GM21825 (cell line): ENCODE results near the gene PRKG1.
A peak's percentile ranks its signal among the peaks of the same experiment; 100 is the strongest.
"Not testable (repeated sequence)": the region's sequence is repeated elsewhere in the genome, so short reads cannot be mapped to it uniquely, and the experiment has no call there.

Experiments used
- ATAC-seq: cut with Tn5 transposase; IDR thresholded peaks from one replicate; pipeline ENCODE4 v1.9.1; 2021; ENCODE audit warnings: mild to moderate bottlenecking, moderate library complexity; ENCODE audit not compliant: unreplicated experiment

Gene PRKG1

DNA sequence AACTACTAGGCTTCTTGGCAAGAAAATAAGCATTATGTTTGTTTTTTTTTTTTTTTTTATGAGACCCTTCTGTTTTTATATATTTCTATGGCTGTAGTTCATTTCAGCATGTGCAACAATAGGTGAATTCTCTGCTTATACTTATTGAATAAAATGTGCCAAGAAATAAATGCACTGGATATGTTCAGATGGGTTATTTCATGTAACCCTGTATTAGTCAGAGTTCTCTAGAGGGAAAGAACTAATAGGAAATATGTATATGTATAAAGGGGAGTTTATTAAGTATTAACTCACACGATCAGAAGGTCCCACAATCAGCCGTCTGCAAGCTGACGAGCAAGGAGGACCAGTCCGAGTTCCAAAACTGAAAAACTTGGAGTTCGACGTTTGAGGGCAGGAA, 332.3 kb downstream of the PRKG1 start:
- ATAC-seq = no peak

GRCh38 chr10:51416494-51416893, 342.2 kb downstream of the PRKG1 start:
- no peak for ATAC-seq

DNA sequence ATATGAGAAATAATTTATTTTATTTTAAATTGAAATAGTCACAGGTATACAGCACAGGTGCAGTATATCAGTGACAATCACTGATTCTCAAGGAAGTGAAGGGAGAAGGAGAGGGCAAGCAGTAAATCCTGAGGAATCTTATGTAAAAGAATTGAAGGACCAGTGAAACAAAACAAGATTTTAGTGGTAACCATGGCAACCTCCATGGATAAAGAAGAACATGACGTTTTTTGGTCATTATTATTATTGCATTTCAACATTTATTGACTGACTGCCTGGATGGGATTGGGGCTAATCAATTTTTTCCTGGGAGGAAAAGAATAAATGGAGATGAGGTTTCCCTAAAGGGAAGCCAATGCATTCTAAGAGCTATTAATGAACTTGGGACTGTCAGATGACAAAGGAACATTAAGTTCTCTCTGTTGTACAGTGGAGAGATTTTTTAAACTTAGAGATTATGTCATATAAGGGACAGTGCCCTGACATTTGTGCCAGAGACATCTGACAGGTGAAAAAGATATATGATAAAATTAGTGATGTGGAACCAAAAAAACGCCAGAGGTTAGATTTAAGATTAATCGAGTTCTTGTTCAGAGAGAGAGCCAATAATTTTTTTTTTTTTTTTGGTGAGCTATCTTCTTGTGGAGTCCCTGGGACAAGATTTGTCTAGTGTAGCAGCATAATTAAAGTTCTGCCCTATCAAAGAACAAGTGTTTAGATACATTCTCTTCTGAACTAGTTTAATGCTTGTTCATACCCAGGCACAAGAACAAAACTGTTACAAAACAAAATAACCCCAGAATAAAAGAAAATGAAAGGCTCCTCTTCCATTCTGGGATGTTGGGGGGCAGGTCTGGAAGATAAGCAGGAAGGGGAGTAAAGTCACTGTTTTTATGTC, 345.2 kb downstream of the PRKG1 start:
- ATAC-seq = no peak

GRCh38 chr10:51421853-51422252, 347.6 kb downstream of the PRKG1 start:
- no peak for ATAC-seq

DNA sequence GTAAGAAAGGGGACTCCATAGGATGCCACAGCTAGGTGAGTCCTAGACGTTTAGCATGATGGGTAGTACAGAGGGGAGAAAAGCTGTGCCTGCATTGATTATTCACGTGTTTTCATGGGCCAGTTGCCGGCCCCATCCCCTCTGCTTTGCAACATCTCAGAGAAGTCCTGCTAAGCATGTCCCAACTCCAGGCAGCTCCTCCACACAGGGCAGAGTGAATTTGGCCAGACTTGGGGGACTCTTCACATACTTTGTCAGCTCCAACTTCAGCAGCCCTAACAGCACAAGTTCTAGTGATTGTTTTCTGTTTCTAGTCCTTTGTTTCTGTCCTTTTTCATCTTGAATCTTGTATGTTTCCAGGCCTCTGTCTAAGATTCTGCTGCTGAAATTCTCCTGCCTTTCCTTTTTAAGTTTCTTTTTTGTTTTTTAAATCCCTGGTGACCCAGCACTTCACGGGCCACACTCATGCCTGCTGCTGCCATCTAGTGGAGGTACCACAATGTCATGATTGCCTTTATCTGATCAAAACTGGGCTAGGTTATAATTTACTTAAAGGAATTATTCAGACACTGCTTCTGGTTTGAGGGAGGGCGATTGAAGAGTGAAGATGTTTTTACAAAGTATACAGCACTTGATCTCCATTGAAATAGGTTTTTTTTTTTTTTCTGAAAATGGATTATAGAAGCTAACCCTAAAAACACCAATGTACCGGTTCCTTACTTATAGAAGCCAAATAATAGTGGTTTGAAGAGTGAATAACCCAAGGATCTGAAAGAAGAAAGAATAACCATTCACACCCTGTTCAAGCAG, 348.2 kb downstream of the PRKG1 start:
- ATAC-seq = peak; percentile 79

GRCh38 chr10:51423121-51423452, 348.8 kb downstream of the PRKG1 start:
- ATAC-seq = no peak

GRCh38 chr10:51425431-51425830, 351.1 kb downstream of the PRKG1 start:
- ATAC-seq = no peak

GRCh38 chr10:51427758-51428157, 353.5 kb downstream of the PRKG1 start:
- ATAC-seq = no peak

DNA sequence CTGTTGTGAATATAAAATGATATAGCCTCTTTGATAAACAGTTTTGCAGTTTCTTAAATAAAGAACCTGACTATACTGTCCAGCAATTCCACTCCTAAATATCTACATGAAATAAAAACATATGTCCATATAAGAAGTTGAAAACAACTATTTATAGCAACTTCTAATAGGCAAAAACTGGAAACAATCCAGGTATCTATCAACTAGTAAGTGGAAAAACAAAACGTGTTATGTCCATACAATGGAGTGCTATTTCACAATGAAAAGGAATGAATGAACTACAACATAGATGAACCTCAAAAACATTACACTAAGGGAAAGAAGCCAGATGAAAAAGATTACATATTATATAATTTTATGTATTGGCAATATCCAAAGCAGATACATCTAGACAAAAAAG, 356.2 kb downstream of the PRKG1 start:
- ATAC-seq = no peak

DNA sequence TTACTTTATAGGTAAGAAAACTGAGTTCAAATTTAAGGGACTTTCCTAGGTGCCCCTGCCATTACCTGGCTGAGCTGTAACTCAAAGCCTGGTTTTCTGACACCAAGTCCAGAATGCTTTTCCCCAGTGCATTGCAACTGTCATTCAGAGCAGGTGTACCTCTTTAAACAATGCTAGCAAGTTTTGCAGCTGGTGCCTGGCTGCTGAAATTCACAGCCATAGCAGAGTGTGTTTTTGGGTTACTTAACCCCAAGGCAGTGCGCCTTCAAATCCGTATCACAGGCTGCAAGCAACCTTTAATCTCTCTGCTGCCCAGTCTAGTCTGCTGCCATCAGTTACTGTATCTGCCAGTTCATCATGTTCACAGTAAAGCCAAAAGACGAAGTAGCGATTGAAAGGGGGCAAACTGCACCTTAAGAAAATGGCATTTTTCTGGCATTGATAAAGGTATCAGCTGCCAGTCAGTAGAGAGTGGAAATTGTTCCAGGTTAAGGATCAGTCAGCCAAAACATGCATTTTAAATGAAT, 359.7 kb downstream of the PRKG1 start:
- ATAC-seq = no peak

DNA sequence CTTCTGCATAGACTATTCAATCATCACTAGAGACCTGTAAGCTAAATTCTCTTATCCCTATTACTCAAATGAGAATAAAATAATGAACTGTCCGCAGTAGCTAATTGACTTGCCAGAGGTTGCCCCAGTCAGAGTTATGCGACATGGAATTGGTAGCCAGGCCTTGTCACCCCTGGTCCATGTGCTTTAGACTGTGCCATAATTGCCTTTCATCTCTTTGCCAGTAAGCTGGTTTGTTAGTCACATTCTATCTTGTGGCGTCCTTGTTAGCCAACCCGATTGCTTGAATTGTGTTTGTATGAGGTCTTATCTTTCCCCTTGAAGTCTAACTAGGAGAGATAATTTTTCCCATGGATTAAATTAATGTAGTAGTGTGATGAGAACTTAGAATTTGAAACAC, 362.5 kb downstream of the PRKG1 start:
- ATAC-seq = no peak

DNA sequence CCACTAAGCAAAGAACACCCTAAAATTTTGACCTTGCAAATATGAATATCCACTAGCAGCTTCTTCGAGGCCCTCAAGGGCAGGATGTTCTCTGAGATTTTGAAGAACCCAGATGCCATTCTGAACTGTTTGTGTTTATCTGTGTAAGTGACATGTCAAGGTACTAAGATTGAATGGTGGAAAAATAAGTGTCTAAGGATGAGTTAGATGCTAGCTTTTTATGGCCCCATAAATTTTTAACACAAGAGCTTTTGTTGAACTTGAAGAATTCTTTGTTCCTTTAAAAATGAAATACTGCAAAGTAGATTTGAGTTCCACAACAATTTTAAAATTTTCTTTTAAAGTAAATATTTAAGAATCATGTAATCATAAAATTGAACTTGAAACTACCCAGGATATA, 365.4 kb downstream of the PRKG1 start:
- no peak for ATAC-seq

- no peak for ATAC-seq
These were observed 371.3 kb downstream of the PRKG1 start for GRCh38 chr10:51445588-51445987.

GRCh38 chr10:51447119-51447518, 372.8 kb downstream of the PRKG1 start:
- no peak for ATAC-seq

DNA sequence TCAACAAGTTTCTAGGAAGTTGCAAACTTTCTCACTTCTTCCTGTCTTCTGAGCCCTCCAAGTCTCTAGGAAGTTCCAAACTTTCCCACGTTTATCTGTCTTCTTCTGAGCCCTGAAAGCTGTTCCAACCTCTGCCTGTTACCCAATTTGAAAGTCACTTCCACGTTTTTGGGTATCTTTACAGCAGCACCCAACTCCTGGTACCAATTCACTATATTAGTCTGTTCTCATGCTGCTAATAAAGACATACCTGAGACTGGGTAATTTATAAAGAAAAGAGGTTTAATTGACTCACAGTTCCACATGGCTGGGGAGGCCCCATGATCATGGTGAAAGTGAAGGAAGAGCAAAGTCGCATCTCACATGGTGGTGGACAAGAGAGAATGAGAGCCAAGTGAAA, 381.5 kb downstream of the PRKG1 start:
- ATAC-seq = not testable (repeated sequence)

GRCh38 chr10:51459476-51459875, 385.2 kb downstream of the PRKG1 start:
- ATAC-seq = no peak

DNA sequence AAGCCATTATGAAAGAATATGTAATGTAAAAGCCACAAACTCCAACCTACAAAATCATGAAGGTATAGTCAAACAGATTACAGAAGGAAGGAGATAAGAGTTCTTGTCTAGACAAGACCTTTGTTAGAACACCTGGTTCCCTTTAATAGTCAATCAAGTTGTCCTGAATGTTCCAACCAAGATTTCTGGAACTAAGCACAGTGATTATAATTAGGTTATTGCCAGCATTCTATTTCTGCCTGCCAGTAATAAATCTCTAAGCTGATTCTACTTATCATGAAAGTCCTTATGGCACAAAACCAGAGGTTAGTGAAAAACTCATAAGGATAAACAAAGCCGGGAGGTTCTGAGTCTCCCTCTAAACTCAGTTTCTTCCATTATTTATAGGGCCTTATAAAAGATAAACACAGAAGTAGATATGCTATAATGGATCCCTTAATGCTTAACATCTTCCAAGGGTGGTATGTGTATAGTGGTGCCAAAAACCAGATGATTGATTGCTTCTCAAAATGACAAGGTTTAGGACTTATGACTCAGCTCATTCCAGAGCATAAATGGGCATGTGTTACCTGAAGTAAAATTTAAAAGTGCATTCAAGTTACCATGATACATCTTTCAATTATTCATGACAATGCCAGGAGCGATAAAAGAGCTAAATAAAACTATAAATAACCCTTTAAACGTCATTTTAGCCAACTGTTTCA, 387.9 kb downstream of the PRKG1 start:
- ATAC-seq = no peak

DNA sequence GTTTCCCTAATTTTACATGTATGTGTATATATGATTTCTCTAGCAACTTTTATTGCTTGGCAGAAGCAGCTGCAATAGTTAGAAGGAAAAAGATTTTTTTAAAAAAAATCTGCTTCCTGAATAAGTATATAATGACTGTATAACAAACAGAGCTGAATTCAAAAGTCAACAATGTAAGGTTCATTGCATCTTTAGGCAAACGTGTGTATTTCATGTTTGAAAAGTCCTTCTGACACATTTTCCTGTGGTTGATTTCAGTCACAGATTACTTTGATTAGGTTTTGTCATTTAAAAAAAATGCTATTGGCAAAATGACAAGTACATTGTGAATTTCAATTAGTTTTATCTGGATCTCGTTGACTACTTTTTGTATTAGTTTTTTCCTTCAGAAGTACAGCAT, 394.1 kb downstream of the PRKG1 start:
- ATAC-seq = no peak

GRCh38 chr10:51469686-51470085, 395.4 kb downstream of the PRKG1 start:
- no peak for ATAC-seq

- ATAC-seq = no peak
These were observed 397.0 kb downstream of the PRKG1 start for GRCh38 chr10:51471271-51471670.

DNA sequence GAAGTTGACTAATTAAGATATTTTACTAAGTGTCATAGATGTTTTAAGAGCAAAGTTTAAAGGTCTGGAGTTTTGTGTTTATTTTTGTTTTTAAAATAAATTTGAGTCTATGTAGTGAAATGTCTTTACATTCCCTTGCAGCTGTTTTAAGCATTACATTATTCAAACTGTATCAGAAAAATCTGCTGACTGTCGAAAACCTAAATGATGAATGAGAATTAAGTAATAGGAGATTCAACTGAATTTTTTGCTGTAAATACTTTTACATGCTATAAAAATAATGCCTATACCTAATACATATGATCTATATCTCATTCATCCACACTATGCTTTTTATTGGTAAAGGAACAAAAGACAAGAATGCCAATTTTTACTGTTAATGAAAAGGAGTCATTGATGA, 397.9 kb downstream of the PRKG1 start:
- ATAC-seq = no peak
